Keratinocyte (primary cell): Measurements from ENCODE around the gene SERPINA4. TPM values are rescaled to one million over a fixed set of nuclear protein-coding genes. Genes with fewer than 3 reads are reported as not detected.

Experiments used
- DNase-seq: peaks from one replicate; pipeline ENCODE4 v3.0.0-alpha.2; 2011; ENCODE audit warnings: low read depth, missing footprints, low spot score
- FAIRE-seq: peaks from 2 replicates; lab custom pipeline; 2011; peaks lifted over from hg19 to GRCh38; lab: Jason Lieb, UNC
- H2AFZ ChIP-seq: 2 replicates; pipeline ENCODE4 v1.6.0; 2012; ENCODE audit warnings: low read length, control low read depth, inconsistent platforms; ENCODE audit not compliant: control insufficient read depth
- H3K27ac ChIP-seq: 2 replicates; pipeline ENCODE4 v1.5.1; 2011; ENCODE audit warnings: low read length; ENCODE audit not compliant: control insufficient read depth, insufficient read depth
- H3K27me3 ChIP-seq: 3 replicates; pipeline ENCODE4 v1.6.0; 2011; ENCODE audit warnings: low read length; ENCODE audit not compliant: control insufficient read depth, insufficient read depth; ENCODE audit errors: extremely low read depth
- H3K36me3 ChIP-seq, 2 experiments: 2 replicates in 1 of 2; 3 replicates in 1 of 2; pipeline ENCODE4 v1.5.1; 2011; ENCODE audit warnings: low read length in 2 of 2, mild to moderate bottlenecking in 1 of 2; ENCODE audit not compliant: control insufficient read depth in 2 of 2, insufficient read depth in 2 of 2; ENCODE audit errors: extremely low read depth in 1 of 2
- H3K4me1 ChIP-seq: 3 replicates; pipeline ENCODE4 v1.5.1; 2011; ENCODE audit warnings: low read length; ENCODE audit not compliant: control insufficient read depth, insufficient read depth; ENCODE audit errors: extremely low read depth
- H3K4me2 ChIP-seq: 3 replicates; pipeline ENCODE4 v1.6.0; 2011; ENCODE audit warnings: low read depth, low read length; ENCODE audit not compliant: control insufficient read depth, insufficient read depth; ENCODE audit errors: extremely low read depth
- H3K4me3 ChIP-seq, 3 experiments: fragments of 200-600 bp in 1 of 3; sonication (generic) in 1 of 3; 2 replicates in 2 of 3; 3 replicates in 1 of 3; pipeline ENCODE4 v1.5.1; 2011 to 2016; ENCODE audit warnings: low read length in 3 of 3, mild to moderate bottlenecking in 3 of 3, control low read depth in 2 of 3, inconsistent platforms in 1 of 3, low read depth in 1 of 3, mixed read lengths in 1 of 3, mixed run types in 1 of 3, moderate library complexity in 1 of 3; ENCODE audit not compliant: control insufficient read depth in 2 of 3, insufficient read depth in 2 of 3; ENCODE audit errors: extremely low read depth in 1 of 3
- H3K79me2 ChIP-seq: 2 replicates; pipeline ENCODE4 v1.6.0; 2012; ENCODE audit warnings: low read length; ENCODE audit not compliant: control insufficient read depth, insufficient read depth
- H3K9ac ChIP-seq: 3 replicates; pipeline ENCODE4 v1.6.0; 2011; ENCODE audit warnings: low read length; ENCODE audit not compliant: control insufficient read depth, insufficient read depth; ENCODE audit errors: extremely low read depth
- H3K9me1 ChIP-seq: 3 replicates; pipeline ENCODE4 v1.6.0; 2011; ENCODE audit warnings: low read length; ENCODE audit not compliant: control insufficient read depth, insufficient read depth; ENCODE audit errors: extremely low read depth
- H3K9me3 ChIP-seq: 2 replicates; pipeline ENCODE4 v1.5.1; 2012; ENCODE audit warnings: low read depth, low read length; ENCODE audit not compliant: control insufficient read depth
- H4K20me1 ChIP-seq: 3 replicates; pipeline ENCODE4 v1.6.0; 2011; ENCODE audit warnings: low read length; ENCODE audit not compliant: control insufficient read depth, insufficient read depth; ENCODE audit errors: extremely low read depth
- EZH2 ChIP-seq: IDR thresholded peaks from one replicate; pipeline ENCODE4 v1.6.1; 2012; ENCODE audit warnings: inconsistent platforms, mild to moderate bottlenecking, low read length, moderate library complexity
- dilution Hi-C: fragments of 300-500 bp; cut with MboI; formaldehyde crosslinking; loops from one replicate; pipeline ENCODE4 v1.7.0; 2020; ENCODE audit warnings: low sequenced_read_pairs; ENCODE audit not compliant: extremely low pct_ligation_motif_present
- polyA plus RNA-seq, 5 experiments: library from polyadenylated mRNA; depleted of rRNA in 3 of 5; stranded (reverse) in 3 of 5; stranded (forward) in 1 of 5; unstranded in 1 of 5; fragments of >200 nt; gene quantifications; 1 replicate in 1 of 5; 2 replicates in 3 of 5; 3 replicates in 1 of 5; pipeline versions ENCODE4 v1.2.1 to v1.2.3, GENCODE V29; 2011 to 2012; ENCODE audit warnings: missing spikeins in 2 of 5, low read depth in 1 of 5, low replicate concordance in 1 of 5
- TF ChIP-seq, protein P1 (sequence below), 3 experiments: IDR thresholded peaks in 1 of 3; conservative IDR thresholded peaks in 1 of 3; optimal IDR thresholded peaks in 1 of 3; 2 replicates in 2 of 3; 3 replicates in 1 of 3; pipeline versions ENCODE3 to v1.5.1; 2011; ENCODE audit warnings: low read length in 3 of 3, mild to moderate bottlenecking in 3 of 3, moderate library complexity in 2 of 3, control low read depth in 1 of 3, inconsistent platforms in 1 of 3; ENCODE audit not compliant: insufficient read depth in 2 of 3; ENCODE audit errors: extremely low read depth in 1 of 3

Gene SERPINA4
- polyA plus RNA-seq, 1 donor (not counting 4 experiments of a cell fraction or from before 2014, with no cell fraction given) = not detected

GRCh38 chr14:94560291-94560665, 964 bp upstream of the SERPINA4 start:
- Histone ChIP-seq H3K4me3 (no peak overlapping the region), H2AFZ (no peak overlapping the region), H3K27me3 (no peaks in the 10 kb centered on the region), H3K27ac (no peak overlapping the region), H3K79me2 (no peaks in the 10 kb centered on the region), H3K9me1 (no peaks in the 10 kb centered on the region), H3K9me3 (no peaks in the 10 kb centered on the region), H3K9ac (no peak overlapping the region), H3K36me3 (no peaks in the 10 kb centered on the region), H3K4me2 (no peak overlapping the region), H3K4me1 (no peaks in the 10 kb centered on the region), H4K20me1 (no peaks in the 10 kb centered on the region)
- TF ChIP-seq, protein P1, sequence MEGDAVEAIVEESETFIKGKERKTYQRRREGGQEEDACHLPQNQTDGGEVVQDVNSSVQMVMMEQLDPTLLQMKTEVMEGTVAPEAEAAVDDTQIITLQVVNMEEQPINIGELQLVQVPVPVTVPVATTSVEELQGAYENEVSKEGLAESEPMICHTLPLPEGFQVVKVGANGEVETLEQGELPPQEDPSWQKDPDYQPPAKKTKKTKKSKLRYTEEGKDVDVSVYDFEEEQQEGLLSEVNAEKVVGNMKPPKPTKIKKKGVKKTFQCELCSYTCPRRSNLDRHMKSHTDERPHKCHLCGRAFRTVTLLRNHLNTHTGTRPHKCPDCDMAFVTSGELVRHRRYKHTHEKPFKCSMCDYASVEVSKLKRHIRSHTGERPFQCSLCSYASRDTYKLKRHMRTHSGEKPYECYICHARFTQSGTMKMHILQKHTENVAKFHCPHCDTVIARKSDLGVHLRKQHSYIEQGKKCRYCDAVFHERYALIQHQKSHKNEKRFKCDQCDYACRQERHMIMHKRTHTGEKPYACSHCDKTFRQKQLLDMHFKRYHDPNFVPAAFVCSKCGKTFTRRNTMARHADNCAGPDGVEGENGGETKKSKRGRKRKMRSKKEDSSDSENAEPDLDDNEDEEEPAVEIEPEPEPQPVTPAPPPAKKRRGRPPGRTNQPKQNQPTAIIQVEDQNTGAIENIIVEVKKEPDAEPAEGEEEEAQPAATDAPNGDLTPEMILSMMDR (optimal IDR thresholded peaks at IDR 0.05 in 1 of 3, IDR thresholded peaks at IDR 0.05 in 1 of 3, conservative IDR thresholded peaks at IDR 0.05 in 1 of 3; ENCODE audit: extremely low read depth in 1 of 3, insufficient read depth in 2 of 3, low read length in 3 of 3) = no peak
- TF ChIP-seq EZH2 = no peak
- dilution Hi-C loops = no loop called here
- no peak for DNase-seq
- no peak for FAIRE-seq

GRCh38 chr14:94561656-94562010, 391 bp downstream of the SERPINA4 start:
- Histone ChIP-seq H3K9me3 (no peaks in the 10 kb centered on the region), H3K4me3 (no peak overlapping the region), H4K20me1 (no peaks in the 10 kb centered on the region), H3K4me1 (no peaks in the 10 kb centered on the region), H3K79me2 (no peaks in the 10 kb centered on the region), H3K27me3 (no peaks in the 10 kb centered on the region), H2AFZ (no peak overlapping the region), H3K27ac (no peak overlapping the region), H3K36me3 (no peaks in the 10 kb centered on the region), H3K4me2 (no peak overlapping the region), H3K9me1 (no peaks in the 10 kb centered on the region), H3K9ac (no peak overlapping the region)
- FAIRE-seq (no peak), DNase-seq (no peak)
- TF ChIP-seq, protein P1 (optimal IDR thresholded peaks at IDR 0.05 in 1 of 3, IDR thresholded peaks at IDR 0.05 in 1 of 3, conservative IDR thresholded peaks at IDR 0.05 in 1 of 3; ENCODE audit: extremely low read depth in 1 of 3, insufficient read depth in 2 of 3, low read length in 3 of 3) = no peak
- no peak for TF ChIP-seq EZH2
- dilution Hi-C loops = no loop called here
